ENCODE data around the gene ITGB1. TPM values are rescaled to one million over a fixed set of nuclear protein-coding genes. Genes with fewer than 3 reads are reported as not detected.
A peak's percentile ranks its signal among the peaks of the same experiment; 100 is the strongest.

Gene ITGB1
- total RNA-seq, 1 experiment from 2014 or later = 317 TPM

- TF ChIP-seq, protein P1, sequence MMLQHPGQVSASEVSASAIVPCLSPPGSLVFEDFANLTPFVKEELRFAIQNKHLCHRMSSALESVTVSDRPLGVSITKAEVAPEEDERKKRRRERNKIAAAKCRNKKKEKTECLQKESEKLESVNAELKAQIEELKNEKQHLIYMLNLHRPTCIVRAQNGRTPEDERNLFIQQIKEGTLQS (CRISPR knock-in tag; conservative IDR thresholded peaks at IDR 0.05) = no peak
- no peak for TF ChIP-seq ETV6 (CRISPR knock-in tag; IDR thresholded peaks at IDR 0.05)
These were observed 18.5 kb downstream of the ITGB1 start (continued) for GRCh38 chr10:32939296-32940111.

DNA sequence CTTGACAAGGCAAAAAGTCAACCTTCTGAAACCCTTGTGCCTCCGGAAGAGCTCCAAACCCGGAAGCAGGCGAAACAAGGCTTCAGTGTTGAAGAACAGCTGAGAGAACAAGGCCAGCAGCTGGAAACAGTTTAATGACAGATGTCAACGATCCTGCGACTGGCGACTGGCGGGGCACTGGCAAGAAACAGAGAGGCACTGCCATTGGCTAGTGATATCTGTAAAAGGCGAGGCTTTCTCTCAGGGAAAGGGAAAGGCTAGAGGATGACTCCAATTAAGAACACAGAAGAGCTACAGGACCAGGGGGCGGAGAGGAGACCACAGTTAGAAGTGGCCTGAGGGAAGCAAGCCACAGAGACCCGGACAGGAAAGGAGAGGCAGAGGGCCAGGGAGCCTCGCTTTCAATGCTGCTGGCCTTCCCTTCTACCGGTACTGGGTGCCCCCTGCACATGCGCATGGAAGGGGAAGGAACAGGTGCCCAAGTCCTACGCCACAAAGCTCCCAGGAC lies 19.4 kb downstream of the ITGB1 start:
- Mint-ChIP-seq H3K4me3 (no peak overlapping the region), H3K27me3 (ENCODE audit: low read depth) (no peaks in the 10 kb centered on the region), H3K4me1 (peaks cover 56% of the 10 kb centered on the region), H3K27ac (peak overlapping the region; percentile 77), H3K36me3 (peaks cover 11% of the 10 kb centered on the region), H3K9me3 (no peaks in the 10 kb centered on the region)
- ATAC-seq (peak; percentile 73), DNase-seq (ENCODE audit: low spot score) (no peak)
- POLR2A ChIA-PET = interaction anchor here (0.9 kb wide), 1 partner anchor 13 kb away, joined by 3 read pairs; no protein-coding TSS in a partner anchor
- no peak for TF ChIP-seq ZNF416 (CRISPR knock-in tag; IDR thresholded peaks at IDR 0.05)
- TF ChIP-seq, protein P2, sequence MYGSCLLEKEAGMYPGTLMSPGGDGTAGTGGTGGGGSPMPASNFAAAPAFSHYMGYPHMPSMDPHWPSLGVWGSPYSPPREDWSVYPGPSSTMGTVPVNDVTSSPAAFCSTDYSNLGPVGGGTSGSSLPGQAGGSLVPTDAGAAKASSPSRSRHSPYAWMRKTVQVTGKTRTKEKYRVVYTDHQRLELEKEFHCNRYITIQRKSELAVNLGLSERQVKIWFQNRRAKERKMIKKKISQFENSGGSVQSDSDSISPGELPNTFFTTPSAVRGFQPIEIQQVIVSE (CRISPR knock-in tag; IDR thresholded peaks at IDR 0.05; ENCODE audit: borderline replicate concordance) = no peak
- TF ChIP-seq JAZF1 (CRISPR knock-in tag; IDR thresholded peaks at IDR 0.05) = no peak
- no peak for TF ChIP-seq NR3C1 (CRISPR knock-in tag; conservative IDR thresholded peaks at IDR 0.05; ENCODE audit: low read depth)
- 0 out of 2 replicates have a peak, but pooled peaks have one; percentile 20 for TF ChIP-seq ETV6 (CRISPR knock-in tag; IDR thresholded peaks at IDR 0.05)
- TF ChIP-seq, protein P3, sequence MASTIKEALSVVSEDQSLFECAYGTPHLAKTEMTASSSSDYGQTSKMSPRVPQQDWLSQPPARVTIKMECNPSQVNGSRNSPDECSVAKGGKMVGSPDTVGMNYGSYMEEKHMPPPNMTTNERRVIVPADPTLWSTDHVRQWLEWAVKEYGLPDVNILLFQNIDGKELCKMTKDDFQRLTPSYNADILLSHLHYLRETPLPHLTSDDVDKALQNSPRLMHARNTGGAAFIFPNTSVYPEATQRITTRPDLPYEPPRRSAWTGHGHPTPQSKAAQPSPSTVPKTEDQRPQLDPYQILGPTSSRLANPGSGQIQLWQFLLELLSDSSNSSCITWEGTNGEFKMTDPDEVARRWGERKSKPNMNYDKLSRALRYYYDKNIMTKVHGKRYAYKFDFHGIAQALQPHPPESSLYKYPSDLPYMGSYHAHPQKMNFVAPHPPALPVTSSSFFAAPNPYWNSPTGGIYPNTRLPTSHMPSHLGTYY (CRISPR knock-in tag; IDR thresholded peaks at IDR 0.05) = no peak
- TF ChIP-seq, protein P4, sequence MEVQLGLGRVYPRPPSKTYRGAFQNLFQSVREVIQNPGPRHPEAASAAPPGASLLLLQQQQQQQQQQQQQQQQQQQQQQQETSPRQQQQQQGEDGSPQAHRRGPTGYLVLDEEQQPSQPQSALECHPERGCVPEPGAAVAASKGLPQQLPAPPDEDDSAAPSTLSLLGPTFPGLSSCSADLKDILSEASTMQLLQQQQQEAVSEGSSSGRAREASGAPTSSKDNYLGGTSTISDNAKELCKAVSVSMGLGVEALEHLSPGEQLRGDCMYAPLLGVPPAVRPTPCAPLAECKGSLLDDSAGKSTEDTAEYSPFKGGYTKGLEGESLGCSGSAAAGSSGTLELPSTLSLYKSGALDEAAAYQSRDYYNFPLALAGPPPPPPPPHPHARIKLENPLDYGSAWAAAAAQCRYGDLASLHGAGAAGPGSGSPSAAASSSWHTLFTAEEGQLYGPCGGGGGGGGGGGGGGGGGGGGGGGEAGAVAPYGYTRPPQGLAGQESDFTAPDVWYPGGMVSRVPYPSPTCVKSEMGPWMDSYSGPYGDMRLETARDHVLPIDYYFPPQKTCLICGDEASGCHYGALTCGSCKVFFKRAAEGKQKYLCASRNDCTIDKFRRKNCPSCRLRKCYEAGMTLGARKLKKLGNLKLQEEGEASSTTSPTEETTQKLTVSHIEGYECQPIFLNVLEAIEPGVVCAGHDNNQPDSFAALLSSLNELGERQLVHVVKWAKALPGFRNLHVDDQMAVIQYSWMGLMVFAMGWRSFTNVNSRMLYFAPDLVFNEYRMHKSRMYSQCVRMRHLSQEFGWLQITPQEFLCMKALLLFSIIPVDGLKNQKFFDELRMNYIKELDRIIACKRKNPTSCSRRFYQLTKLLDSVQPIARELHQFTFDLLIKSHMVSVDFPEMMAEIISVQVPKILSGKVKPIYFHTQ (CRISPR knock-in tag; IDR thresholded peaks at IDR 0.05) = no peak
- CTCF ChIA-PET = interaction anchor here (1.2 to 1.3 kb wide), 2 partner anchors 12 to 70 kb away, joined by 3 to 5 read pairs; no protein-coding TSS in a partner anchor

- ChIA-PET POLR2A (interaction anchor here (0.9 kb wide), 1 partner anchor 14 kb away, joined by 3 read pairs; no protein-coding TSS in a partner anchor), CTCF (interaction anchor here (1.2 kb wide), 1 partner anchor 71 kb away, joined by 5 read pairs; no protein-coding TSS in a partner anchor)
- Mint-ChIP-seq H3K27me3 (ENCODE audit: low read depth) (no peaks in the 10 kb centered on the region), H3K9me3 (no peaks in the 10 kb centered on the region), H3K27ac (peak overlapping the region; percentile 77), H3K4me1 (peaks cover 53% of the 10 kb centered on the region), H3K36me3 (peaks cover 16% of the 10 kb centered on the region), H3K4me3 (no peak overlapping the region)
- ATAC-seq = no peak
- DNase-seq (ENCODE audit: low spot score) = no peak
- TF ChIP-seq FOXP1 (CRISPR knock-in tag; IDR thresholded peaks at IDR 0.05; ENCODE audit: borderline replicate concordance) (no peak), ETV6 (CRISPR knock-in tag; IDR thresholded peaks at IDR 0.05) (no peak), STAT6 (CRISPR knock-in tag; conservative IDR thresholded peaks at IDR 0.05; ENCODE audit: low read depth) (no peak), TEAD1 (CRISPR knock-in tag; IDR thresholded peaks at IDR 0.05) (no peak), SMAD4 (CRISPR knock-in tag; IDR thresholded peaks at IDR 0.05) (no peak), ZBTB21 (CRISPR knock-in tag; IDR thresholded peaks at IDR 0.05; ENCODE audit: borderline replicate concordance) (no peak), MAX (CRISPR knock-in tag; IDR thresholded peaks at IDR 0.05) (no peak)
- TF ChIP-seq, protein P5, sequence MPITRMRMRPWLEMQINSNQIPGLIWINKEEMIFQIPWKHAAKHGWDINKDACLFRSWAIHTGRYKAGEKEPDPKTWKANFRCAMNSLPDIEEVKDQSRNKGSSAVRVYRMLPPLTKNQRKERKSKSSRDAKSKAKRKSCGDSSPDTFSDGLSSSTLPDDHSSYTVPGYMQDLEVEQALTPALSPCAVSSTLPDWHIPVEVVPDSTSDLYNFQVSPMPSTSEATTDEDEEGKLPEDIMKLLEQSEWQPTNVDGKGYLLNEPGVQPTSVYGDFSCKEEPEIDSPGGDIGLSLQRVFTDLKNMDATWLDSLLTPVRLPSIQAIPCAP (CRISPR knock-in tag; IDR thresholded peaks at IDR 0.05) = no peak
- TF ChIP-seq, protein P2 (CRISPR knock-in tag; IDR thresholded peaks at IDR 0.05; ENCODE audit: borderline replicate concordance) = no peak
These were observed 20.1 kb downstream of the ITGB1 start for GRCh38 chr10:32937911-32938424.

Data from WTC11 (cell line).